ENCODE measurements around the gene THY1.
"Not testable (repeated sequence)": the region's sequence is repeated elsewhere in the genome, so short reads cannot be mapped to it uniquely, and the experiment has no call there.

The THY1 gene

GRCh38 chr11:119445850-119446249, 22.9 kb upstream of the THY1 start:
- no peak for DNase-seq (ENCODE audit: low read depth)

GRCh38 chr11:119445379-119445778, 22.4 kb upstream of the THY1 start:
- no peak for DNase-seq (ENCODE audit: low read depth)

- DNase-seq (ENCODE audit: low read depth): no peak
Measured at GRCh38 chr11:119441898-119442243, 18.9 kb upstream of the THY1 start.

GRCh38 chr11:119438599-119438998, 15.6 kb upstream of the THY1 start:
- DNase-seq (ENCODE audit: low read depth): no peak

GRCh38 chr11:119437521-119437920, 14.5 kb upstream of the THY1 start:
- DNase-seq (ENCODE audit: low read depth): not testable (repeated sequence)

GRCh38 chr11:119436711-119437110, 13.7 kb upstream of the THY1 start:
- DNase-seq (ENCODE audit: low read depth): no peak

GRCh38 chr11:119436093-119436492, 13.1 kb upstream of the THY1 start:
- no peak for DNase-seq (ENCODE audit: low read depth)

GRCh38 chr11:119434591-119435330, 11.8 kb upstream of the THY1 start:
- DNase-seq (ENCODE audit: low read depth): no peak

- no peak for DNase-seq (ENCODE audit: low read depth)
Measured at GRCh38 chr11:119433358-119433725, 10.4 kb upstream of the THY1 start.

GRCh38 chr11:119432484-119433357, 9.7 kb upstream of the THY1 start:
- DNase-seq (ENCODE audit: low read depth): no peak

- no peak for DNase-seq (ENCODE audit: low read depth)
Measured at GRCh38 chr11:119431523-119431922, 8.6 kb upstream of the THY1 start.

GRCh38 chr11:119427279-119427678, 4.3 kb upstream of the THY1 start:
- no peak for DNase-seq (ENCODE audit: low read depth)

- DNase-seq (ENCODE audit: low read depth): no peak
Measured at GRCh38 chr11:119426142-119426541, 3.2 kb upstream of the THY1 start.

GRCh38 chr11:119424775-119425174, 1.8 kb upstream of the THY1 start:
- DNase-seq (ENCODE audit: low read depth): no peak

- DNase-seq (ENCODE audit: low read depth): no peak
Measured at GRCh38 chr11:119424276-119424675, 1.3 kb upstream of the THY1 start.

GRCh38 chr11:119423509-119424254, 710 bp upstream of the THY1 start:
- no peak for DNase-seq (ENCODE audit: low read depth)

GRCh38 chr11:119421941-119422808, 797 bp downstream of the THY1 start:
- DNase-seq (ENCODE audit: low read depth): no peak

- DNase-seq (ENCODE audit: low read depth): no peak
Measured at GRCh38 chr11:119421351-119421750, 1.6 kb downstream of the THY1 start.

- DNase-seq (ENCODE audit: low read depth): no peak
Measured at GRCh38 chr11:119420631-119421030, 2.3 kb downstream of the THY1 start.

- DNase-seq (ENCODE audit: low read depth): no peak
Measured at GRCh38 chr11:119419834-119420492, 3.0 kb downstream of the THY1 start.

GRCh38 chr11:119419246-119419645, 3.7 kb downstream of the THY1 start:
- no peak for DNase-seq (ENCODE audit: low read depth)
